Vagina (tissue), 2 donors: Measurements from ENCODE around the gene BAG3.

Source experiments
- POLR2A ChIP-seq, 2 donors: fragments of 450-650 bp; IDR thresholded peaks; one replicate each; pipeline ENCODE4 v1.6.1; 2017; ENCODE audit warnings: antibody characterized with exemption in 2 of 2, mild to moderate bottlenecking in 2 of 2, moderate library complexity in 2 of 2
- POLR2AphosphoS5 ChIP-seq, 2 donors: sonication (generic); formaldehyde crosslinking; IDR thresholded peaks; one replicate each; pipeline ENCODE4 v1.9.0; 2017; ENCODE audit warnings: antibody characterized with exemption in 2 of 2, mild to moderate bottlenecking in 2 of 2, low read depth in 1 of 2; ENCODE audit not compliant: insufficient read depth in 1 of 2
- TF ChIP-seq, protein P1 (sequence below), 3 experiments: fragments of 450-650 bp in 2 of 3; fragments of 200-600 bp in 1 of 3; sonication (generic) in 1 of 3; IDR thresholded peaks; one replicate each; pipeline ENCODE4 v1.5.1; 2017 to 2019; ENCODE audit warnings: antibody characterized with exemption in 3 of 3, mild to moderate bottlenecking in 2 of 3, moderate library complexity in 2 of 3

DNA sequence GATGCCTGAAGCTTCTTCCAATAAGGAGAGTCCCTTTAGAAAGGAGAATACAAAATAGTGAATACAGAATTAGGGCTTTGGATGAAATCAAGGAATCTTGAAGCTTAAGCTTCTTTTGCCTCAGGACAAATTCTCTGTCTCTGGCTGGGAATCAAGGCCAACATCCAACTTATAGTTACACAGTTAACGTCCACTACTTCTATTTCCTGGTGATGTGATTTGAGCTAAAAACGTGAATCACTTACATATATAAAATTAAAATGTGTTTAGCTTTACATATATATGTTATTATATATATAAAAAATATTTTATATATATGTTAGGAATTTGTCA lies 63.3 kb downstream of the BAG3 start:
- TF ChIP-seq, protein P1, sequence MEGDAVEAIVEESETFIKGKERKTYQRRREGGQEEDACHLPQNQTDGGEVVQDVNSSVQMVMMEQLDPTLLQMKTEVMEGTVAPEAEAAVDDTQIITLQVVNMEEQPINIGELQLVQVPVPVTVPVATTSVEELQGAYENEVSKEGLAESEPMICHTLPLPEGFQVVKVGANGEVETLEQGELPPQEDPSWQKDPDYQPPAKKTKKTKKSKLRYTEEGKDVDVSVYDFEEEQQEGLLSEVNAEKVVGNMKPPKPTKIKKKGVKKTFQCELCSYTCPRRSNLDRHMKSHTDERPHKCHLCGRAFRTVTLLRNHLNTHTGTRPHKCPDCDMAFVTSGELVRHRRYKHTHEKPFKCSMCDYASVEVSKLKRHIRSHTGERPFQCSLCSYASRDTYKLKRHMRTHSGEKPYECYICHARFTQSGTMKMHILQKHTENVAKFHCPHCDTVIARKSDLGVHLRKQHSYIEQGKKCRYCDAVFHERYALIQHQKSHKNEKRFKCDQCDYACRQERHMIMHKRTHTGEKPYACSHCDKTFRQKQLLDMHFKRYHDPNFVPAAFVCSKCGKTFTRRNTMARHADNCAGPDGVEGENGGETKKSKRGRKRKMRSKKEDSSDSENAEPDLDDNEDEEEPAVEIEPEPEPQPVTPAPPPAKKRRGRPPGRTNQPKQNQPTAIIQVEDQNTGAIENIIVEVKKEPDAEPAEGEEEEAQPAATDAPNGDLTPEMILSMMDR (IDR thresholded peaks at IDR 0.05), result no peak
- TF ChIP-seq POLR2AphosphoS5 (IDR thresholded peaks at IDR 0.05; ENCODE audit: insufficient read depth in 1 of 2, low read depth in 1 of 2), result no peak
- TF ChIP-seq POLR2A (IDR thresholded peaks at IDR 0.05), result no peak
